HT-29 (cell line): ENCODE measurements around the gene SHC1. TPM values are rescaled to one million over a fixed set of nuclear protein-coding genes. Genes with fewer than 3 reads are reported as not detected.
"Not testable (repeated sequence)": the region's sequence is repeated elsewhere in the genome, so short reads cannot be mapped to it uniquely, and the experiment has no call there.

Experiments used
- DNase-seq: peaks from one replicate; pipeline ENCODE4 v3.0.0-alpha.2; 2015; ENCODE audit warnings: low spot score
- total RNA-seq: library from RNA; depleted of rRNA; stranded (reverse); fragments of >200 nt; shearing (Covaris generic); gene quantifications from 2 replicates; pipeline ENCODE4 v1.2.3, GENCODE V29; 2014

Gene SHC1
- total RNA-seq, 1 experiment from 2014 or later, result 120 TPM

DNA sequence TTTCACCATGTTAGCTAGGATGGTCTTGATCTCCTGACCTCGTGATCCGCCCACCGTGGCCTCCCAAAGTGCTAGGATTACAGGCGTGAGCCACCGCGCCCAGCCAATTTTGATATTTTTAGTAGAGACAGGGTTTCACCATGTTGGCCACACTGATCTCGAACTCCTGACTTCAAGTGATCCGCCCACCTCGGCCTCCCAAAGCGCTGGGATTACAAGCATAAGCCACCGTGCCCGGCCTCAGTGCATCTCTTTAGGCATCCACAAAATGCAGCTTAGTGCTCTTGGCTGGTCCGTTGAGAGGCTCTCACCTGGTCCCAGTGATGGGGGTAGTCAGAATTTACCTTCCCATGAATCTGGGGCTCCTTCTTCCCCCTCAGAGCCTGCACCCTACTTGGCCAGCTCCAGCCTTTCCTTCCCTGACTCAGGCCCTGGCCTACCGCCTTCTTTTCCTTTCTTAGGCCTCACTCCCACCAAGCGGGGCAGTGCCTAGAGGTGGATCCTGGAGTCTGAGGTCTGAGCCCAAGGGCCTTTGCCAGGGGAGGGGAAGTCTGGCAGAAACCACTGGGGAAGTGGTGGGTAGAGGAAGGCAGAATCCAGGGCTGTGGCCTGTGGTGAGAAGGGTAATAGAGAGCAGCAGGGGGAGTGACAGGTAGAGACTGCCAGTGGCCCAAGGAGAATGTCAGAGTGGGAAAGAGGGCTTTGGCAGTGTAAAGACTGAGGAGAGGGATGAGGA, 26.6 kb upstream of the SHC1 start:
- DNase-seq, result no peak

DNA sequence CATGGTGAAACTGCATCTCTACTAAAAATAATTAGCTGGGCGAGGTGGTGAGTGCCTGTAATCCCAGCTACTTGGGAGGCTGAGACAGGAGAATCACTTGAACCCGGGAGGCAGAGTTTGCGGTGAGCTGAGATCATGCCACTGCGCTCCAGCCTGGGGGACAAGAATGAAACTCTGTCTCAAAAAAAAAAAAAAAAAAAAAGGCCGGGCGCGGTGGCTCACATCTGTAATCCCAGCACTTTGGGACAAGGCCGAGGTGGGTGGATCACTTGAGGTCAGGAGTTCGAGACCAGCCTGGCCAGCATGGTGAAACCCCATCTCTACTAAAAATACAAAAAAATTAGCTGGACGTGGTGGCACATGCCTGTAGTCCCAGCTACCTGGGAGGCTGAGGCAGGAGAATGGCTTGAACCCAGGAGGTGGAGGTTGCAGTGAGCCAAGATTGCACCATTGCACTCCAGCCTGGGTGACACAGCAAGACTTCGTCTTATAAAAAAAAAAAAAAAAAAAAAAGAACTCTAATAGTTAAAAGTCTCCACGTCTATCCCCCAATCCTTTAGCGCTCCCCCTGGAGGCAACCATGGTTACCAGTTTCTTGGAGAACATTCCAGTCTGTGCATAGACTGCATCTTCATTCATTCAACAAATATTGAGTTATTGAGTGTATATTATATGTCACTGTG, 24.9 kb upstream of the SHC1 start:
- peak; percentile 87 for DNase-seq

DNA sequence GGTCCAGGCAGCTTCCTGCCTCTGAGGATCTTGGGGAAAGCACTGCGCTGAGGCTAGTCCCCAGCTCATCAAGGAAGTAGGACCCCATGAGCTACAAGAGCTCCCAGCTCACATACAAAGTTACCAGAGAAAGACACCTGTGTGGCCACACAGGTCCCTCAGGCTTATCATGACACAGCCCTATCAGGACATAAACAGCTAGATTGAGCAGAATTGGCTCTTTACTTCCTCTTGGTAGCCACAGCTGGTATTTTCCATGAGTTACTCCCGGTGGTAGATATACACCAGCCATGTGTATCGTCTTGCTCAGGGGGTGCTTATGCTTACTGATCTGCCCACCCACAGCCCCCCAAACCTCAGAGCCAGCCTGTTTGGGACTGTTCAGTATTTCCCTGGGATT, 24.0 kb upstream of the SHC1 start:
- DNase-seq, result no peak

DNA sequence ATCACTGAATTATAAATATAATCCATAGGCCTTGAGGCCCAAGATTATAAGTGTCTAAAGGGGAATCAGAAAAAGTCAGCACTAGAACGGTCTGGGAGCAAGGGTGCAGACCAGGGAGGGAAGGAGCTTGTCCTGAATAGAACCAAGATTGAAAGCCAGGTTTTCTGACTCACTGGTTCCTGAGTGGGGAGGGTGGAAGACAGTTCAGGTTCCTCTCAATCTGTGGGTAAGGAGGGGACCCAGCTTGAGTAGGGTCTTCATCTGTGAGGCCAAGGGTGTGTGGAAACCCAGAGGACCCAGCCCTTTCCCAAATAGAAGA, 23.7 kb upstream of the SHC1 start:
- DNase-seq, result no peak

DNA sequence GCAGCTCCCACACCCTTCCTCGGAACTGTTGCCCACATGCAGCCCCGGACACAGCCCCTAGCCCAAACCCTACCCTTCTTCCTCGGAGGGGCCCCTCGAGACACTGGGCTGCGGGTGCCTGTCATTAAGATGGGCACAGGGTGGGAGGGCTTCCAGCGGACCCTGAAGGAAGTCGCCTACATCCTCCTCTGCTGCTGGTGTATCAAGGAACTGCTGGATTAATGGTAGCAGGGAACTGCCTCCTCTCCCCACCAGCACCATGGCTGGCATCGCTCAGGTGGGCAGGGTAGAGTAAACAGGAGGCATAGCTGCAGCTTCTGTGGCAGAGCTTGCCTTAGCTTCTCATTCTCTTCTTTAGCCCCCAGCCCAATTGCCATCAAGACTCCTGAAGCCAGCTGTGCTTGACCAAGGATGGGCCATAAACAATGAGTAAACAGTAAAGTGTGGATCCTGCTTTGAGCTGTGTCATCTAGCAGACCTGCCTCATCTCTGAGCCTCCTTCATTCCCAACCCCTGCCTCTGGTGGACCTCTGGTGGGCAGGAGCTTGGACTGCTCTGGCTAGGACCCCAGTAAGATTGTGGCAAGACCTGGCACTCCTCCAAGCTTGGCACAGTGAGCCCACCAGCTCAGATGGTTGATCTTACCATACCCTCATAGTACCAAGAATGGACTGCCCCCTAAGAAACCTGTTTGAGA, 23.2 kb upstream of the SHC1 start, which contains the start of gene LENEP:
TSS of gene LENEP (plus strand) at position 15 of the 697 bp plus-strand sequence. CDS start at position 37, 22 bp downstream.
- DNase-seq, result no peak

DNA sequence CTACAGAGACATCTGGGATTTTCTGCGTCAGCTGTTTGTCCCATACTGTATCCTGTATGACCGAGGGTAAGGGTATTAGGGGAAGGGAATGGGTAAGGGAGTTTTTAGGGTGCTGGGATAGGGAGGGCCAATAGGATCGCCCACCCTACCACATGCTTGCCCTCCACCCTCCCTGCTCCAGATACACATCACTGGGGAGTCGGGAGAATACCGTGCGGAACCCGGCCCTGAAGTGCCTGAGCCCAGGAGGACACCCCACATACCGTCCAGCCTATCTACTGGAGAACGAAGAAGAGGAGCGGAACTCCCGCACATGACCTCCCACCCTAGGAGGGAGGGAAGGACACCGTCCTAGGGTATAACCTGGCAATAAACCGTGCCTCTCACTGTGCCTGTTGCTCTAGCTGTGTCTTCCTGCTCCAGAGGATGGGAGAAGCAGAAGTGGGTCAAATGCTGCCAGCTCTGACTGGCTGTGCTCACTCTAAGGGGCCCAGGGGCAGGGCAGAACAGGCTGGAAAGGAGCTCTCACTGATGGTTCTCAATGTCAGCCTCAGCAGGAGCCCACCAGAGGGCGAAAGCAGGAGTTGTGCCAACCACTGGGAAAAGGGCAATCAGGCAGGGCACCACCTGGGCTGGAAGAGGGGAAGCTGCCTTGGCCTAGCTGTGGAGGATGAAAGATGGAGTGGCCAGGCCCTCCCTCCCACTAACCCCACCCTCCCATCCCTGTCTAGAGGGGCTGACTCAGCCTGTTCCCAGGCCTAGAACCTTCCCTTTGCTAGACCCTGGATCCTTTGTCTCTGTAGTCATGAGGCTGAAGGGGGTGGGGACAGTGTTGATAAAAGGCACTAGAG, 22.4 kb upstream of the SHC1 start:
- DNase-seq, result peak; percentile 63

DNA sequence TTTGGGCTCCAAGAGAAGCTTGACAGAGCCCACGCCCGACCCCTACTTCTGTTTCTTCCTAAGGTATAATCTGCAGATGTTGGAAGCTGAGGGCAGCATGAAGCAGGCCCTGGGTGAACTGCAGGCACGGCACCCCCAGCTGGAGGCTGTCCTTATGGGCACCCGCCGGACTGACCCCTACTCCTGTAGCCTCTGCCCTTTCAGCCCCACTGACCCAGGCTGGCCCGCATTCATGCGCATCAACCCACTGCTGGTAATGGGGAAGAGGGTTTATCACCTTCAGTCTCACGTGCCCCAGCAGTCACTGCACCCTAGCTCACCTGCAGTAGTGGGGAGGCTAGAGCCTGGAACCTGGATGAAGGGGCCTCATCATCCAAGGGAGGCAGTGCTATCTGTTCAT, 19.7 kb upstream of the SHC1 start:
- DNase-seq, result no peak

DNA sequence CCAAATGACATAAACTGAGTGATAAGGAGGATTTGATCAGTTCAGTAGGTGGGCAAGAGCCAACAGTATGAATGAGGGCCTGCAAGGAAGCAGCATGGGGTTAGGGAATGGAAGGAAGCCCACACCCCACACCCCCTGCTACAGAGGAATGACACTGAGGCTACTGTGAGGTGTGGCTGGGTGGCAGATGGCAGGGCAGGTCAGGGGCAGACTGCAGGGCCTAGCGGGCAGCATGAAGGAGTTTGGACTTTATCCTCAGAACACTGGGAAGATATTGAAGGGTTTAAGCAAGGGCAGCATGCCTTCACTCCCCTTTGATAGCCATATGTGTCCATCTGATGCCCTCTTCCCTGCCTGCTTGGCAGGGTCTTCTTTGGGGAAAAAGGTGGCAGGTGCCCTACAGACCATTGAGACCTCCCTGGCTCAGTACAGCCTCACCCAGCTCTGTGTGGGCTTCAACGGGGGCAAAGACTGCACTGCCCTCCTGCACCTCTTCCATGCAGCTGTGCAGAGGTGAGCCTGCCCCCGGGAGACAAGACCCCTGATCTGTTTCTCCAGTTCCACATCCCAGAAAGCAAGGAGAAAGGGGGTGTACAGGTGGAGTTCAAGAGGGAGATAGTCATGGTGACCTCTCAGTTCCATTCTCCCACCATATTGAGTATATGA, 18.8 kb upstream of the SHC1 start:
- no peak for DNase-seq

DNA sequence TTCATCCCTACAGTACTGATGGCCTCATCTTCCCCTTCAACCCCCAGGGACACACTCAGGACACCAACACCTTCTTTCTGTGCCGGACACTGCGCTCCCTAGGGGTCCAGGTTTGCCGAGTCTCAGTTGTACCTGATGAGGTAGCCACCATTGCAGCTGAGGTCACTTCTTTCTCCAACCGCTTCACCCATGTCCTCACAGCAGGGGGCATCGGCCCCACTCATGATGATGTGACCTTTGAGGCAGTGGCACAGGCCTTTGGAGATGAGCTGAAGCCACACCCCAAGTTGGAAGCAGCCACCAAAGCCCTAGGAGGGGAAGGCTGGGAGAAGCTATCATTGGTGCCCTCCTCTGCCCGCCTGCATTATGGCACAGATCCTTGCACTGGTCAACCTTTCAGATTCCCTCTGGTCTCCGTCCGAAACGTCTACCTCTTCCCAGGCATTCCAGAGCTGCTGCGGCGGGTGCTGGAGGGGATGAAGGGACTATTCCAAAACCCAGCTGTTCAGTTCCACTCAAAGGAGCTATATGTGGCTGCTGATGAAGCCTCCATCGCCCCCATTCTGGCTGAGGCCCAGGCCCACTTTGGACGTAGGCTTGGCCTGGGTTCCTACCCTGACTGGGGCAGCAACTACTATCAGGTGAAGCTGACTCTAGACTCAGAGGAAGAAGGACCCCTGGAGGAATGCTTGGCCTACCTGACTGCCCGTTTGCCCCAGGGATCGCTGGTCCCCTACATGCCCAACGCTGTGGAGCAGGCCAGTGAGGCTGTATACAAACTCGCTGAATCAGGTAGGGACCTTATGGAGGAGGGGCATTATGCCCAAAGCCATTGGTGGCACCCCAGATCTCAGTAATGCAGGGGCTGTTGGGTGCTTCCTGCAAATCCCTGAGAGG, 17.8 kb upstream of the SHC1 start:
- no peak for DNase-seq

DNA sequence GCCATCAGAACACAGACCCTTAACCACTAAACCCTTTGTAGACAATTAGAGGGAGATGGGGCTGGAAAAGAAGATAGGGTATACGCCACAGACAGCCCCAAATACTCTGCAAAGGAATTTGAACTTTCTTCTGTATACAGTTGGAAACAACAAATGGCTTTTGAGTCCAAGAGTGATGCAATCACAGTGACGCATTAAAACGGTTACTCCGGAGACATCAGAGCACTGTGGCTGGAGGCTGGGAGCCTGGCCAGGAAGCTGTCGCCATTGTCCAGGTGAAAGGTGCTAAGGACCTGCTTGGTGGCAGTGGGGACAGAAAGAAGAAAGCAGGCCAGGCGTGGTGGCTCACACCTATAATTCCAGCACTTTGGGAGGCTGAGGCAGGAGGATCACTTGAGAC, 16.8 kb upstream of the SHC1 start:
- no peak for DNase-seq

DNA sequence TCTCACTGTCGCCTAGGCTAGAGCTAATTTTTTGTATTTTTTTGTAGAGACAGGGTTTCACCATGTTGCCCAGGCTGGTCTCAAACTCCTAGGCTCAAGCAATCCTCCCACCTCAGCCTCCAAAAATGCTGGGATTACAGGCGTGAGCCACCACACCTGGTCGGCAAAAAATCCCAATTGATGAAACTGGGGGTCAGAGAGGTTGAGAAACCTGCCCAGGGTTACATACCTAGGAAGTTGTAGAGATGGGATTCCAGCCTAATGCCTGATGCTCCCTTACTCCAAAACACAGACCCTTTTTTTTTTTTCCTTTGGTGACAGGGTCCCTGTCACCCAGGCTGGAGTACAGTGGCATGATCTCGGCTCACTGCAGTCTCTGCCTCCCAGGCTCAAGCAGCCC, 16.2 kb upstream of the SHC1 start:
- not testable (repeated sequence) for DNase-seq

DNA sequence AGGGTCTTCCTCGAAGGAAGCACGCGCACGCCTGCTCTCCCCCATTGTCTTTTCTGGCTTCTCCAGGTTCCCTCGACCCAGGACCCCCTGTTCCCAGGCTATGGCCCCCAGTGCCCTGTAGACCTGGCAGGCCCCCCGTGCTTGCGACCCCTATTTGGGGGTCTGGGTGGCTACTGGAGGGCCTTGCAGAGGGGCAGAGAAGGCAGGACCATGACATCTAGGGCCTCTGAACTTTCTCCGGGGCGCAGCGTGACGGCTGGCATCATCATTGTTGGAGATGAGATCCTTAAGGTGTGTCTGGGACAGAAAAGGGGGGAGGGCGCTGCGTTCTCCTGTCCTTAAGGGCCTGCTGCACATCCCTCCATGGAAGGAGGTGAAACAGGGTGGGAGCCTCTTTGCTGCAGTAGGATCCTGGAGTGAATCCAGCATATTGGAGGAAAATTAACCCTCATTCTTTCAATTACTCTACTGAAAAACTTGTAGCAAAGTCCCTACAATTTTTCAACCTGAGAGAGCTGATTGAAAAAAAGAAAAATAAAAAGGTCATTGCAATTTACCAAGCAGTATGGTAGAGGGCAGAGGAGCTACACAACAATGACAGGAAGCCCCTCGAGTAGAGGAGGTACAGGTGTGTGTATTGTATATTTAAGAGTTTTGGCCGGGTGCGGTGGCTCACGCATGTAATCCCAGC, 13.4 kb upstream of the SHC1 start:
- DNase-seq, result no peak

DNA sequence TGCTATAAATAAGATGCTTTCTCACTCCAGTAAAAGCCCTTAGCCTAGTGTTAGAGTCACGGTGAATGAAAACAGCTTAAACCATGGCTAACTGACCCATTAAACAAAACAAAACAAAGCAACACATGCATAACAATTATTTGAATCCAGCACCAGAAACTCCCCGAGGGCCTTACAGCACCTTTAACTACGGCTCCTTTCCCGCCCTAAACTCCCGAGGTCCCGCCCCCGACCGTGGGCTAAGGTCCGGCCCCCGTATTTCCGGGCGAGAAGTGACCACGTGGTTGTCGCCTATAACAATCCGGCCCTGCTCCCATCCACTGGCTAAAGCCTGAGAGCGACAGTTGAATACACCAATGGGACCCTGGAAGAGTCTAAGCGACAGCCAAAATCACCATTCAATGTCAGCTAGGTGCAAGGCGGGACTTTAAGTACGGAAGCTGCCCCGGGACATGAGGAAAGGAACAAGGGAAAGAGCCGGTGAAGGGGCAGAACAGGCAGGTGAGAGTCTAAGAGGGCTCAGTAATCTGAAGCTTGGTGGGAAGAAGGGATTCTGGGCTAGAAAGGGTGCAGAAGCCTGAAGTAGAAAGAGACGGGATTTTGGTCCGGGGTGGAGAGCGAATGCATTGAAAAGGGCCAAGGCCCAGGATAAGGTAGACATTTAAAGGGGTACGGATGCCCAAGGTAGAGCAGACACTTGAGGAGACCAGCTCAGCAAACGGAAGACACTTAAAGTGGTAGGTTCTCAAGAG, 12.5 kb upstream of the SHC1 start, which contains the start of gene FLAD1:
TSS of gene FLAD1 (plus strand) at position 448 of the 752 bp plus-strand sequence. CDS start 351 bp downstream, outside the sequence.
- DNase-seq, result peak; percentile 99

DNA sequence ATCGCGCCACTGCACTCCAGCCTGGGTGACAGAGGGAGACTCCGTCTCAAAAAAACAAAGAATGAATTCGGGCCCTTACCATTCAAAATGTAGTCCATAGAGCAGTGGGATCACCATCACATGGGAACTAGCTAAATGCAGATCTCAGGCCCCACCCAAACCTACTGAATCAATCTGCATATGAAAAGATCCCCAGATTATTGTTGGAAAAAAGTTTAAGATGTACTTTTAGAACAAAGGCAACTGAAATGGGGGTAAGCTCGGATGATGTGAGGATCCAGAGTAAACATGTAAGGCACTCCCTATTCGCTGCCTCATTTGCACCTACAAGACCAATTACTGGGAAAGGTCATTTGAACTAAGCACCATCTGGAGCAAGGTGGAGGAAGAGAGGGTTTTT, 11.8 kb upstream of the SHC1 start:
- DNase-seq, result no peak

DNA sequence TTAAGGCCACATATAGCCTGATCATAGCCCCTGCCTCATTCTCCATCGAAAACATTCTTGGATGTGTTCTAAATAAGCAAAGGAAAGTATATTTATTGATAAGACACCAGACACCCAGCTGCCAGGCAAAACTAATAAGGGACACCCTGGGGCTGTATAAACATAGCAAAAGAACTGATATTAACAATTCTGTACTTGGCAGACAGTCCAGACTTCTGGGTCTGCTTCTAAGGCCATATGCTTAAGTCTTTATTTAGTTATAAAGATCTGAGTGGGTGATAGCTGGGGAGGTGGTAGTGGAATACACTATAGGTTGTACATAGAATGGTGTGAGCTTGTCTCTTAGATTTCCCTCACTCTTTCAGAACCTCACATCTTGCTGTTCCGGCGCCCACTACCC, 7.8 kb upstream of the SHC1 start:
- no peak for DNase-seq

DNA sequence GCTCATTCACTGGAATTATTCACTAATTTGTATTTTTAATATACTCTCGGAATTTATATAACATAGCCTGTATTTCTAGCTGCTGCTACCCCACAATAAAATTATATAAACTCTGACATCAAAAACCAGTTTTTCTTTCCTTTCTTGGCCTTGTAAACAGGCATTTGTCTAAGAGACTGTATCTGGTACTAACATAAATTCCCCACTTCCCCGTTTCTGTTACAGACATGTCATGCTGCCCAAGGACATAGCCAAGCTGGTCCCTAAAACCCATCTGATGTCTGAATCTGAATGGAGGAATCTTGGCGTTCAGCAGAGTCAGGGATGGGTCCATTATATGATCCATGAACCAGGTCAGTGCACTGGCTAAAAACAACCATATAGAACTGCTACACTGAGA, 7.2 kb upstream of the SHC1 start:
- not testable (repeated sequence) for DNase-seq

DNA sequence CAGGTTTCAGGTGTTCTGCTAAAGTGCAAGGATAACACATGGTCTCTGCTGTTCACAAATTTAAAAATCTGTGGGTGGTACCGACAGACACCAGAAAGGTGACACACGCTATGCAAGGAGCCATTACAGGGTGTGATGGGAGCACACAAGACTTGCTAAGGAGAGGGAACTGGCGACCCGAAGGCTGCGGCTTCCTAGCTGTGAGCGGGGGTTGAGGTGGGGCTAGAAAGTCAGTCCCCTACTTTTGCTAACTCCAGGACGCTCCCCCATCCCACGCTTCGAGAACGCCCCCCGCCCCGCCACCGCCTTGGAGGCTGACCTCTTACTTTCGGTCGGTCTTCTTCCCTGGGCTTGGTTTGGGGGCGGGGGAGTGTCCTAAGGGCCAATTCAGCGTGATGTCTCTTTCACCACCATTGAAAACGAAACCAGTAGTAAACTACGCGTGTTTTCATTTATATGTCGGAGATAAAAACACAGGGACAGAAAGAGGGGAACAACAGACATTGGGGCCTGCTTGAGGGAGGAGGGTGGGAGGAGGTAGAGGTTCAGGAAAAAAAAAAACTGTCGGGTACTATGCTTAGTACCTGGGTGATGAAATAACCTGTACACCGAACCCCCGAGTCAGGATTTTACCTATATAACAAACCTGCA, 5.0 kb upstream of the SHC1 start:
- peak; percentile 34 for DNase-seq

DNA sequence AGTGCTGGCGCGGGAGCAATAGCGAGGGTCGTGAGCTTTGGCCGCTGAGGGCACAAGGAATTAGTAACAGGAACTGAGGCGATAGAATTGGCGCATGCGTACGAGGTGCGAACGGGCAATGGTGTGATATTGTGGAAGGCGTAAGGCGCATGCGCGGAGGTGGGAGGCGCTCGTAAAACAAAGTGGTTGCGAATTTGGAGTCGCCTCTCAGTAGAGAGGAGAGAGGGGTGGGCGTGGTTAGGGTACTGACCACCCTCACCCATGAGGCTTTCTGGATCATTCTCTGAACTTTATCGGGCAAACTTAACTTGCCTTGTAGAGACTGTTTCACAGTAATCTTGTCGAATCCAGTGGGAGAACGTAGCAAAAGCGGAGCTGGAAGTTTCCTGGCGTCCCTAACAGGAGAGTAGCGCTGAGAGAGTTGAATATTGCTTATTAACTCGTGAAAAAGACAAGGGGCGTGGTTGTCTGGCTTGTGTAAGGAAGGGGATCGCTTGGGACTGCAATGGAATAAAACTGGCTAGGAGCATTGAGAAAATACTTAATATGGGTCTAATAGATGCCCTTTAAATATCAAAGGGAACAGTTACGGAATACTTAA, 4.4 kb upstream of the SHC1 start:
- peak; percentile 98 for DNase-seq
